Neural cell (in vitro differentiated cells): ENCODE measurements around the gene RNF13. TPM values are rescaled to one million over a fixed set of nuclear protein-coding genes. Genes with fewer than 3 reads are reported as not detected.
"Not testable (repeated sequence)": the region's sequence is repeated elsewhere in the genome, so short reads cannot be mapped to it uniquely, and the experiment has no call there.

Experiments used
- H2AFZ ChIP-seq: fragments of 200-600, 300-800 bp; sonication (generic), shearing (Covaris generic); 2 replicates; pipeline ENCODE4 v1.6.0; 2014; ENCODE audit warnings: low read depth, mild to moderate bottlenecking, antibody characterized with exemption, low read length, moderate library complexity
- H3F3A ChIP-seq: fragments of 200-600 bp; shearing (Covaris generic); 2 replicates; pipeline ENCODE4 v1.6.1; 2016; ENCODE audit warnings: mild to moderate bottlenecking, moderate library complexity, mixed read lengths, antibody characterized with exemption, low read length; ENCODE audit not compliant: insufficient read depth, poor library complexity, severe bottlenecking
- H3K27ac ChIP-seq: fragments of 200-600, 300-800 bp; sonication (generic), shearing (Covaris generic); 2 replicates; pipeline ENCODE4 v1.5.1; 2014; ENCODE audit warnings: mild to moderate bottlenecking, low read length, moderate library complexity
- H3K27me3 ChIP-seq: fragments of 300-800, 200-600 bp; sonication (generic), shearing (Covaris generic); 2 replicates; pipeline ENCODE4 v1.6.0; 2014; ENCODE audit warnings: mild to moderate bottlenecking, low read depth, low read length, moderate library complexity; ENCODE audit not compliant: insufficient read depth
- H3K36me3 ChIP-seq: fragments of 300-800, 200-600 bp; sonication (generic), shearing (Covaris generic); 2 replicates; pipeline ENCODE4 v1.5.1; 2014; ENCODE audit warnings: mild to moderate bottlenecking, antibody characterized with exemption, low read length, moderate library complexity; ENCODE audit not compliant: insufficient read depth
- H3K4me2 ChIP-seq: fragments of 300-800, 200-600 bp; sonication (generic), shearing (Covaris generic); 2 replicates; pipeline ENCODE4 v1.6.0; 2014; ENCODE audit warnings: mild to moderate bottlenecking, low read length
- H3K4me3 ChIP-seq: fragments of 300-800, 200-600 bp; sonication (generic), shearing (Covaris generic); 2 replicates; pipeline ENCODE4 v1.5.1; 2014; ENCODE audit warnings: mild to moderate bottlenecking, low read length, moderate library complexity
- H3K79me2 ChIP-seq: fragments of 200-600 bp; shearing (Covaris generic); replicated peaks from 2 replicates; pipeline ENCODE4 v1.6.0; 2014; ENCODE audit warnings: mild to moderate bottlenecking, low read length, moderate library complexity; ENCODE audit not compliant: insufficient read depth
- H3K9ac ChIP-seq: fragments of 300-800, 200-600 bp; sonication (generic), shearing (Covaris generic); 2 replicates; pipeline ENCODE4 v1.6.1; 2016; ENCODE audit warnings: mild to moderate bottlenecking, low read length, mixed read lengths
- H3K9me2 ChIP-seq: fragments of 200-600 bp; shearing (Covaris generic); 2 replicates; pipeline ENCODE4 v1.6.1; 2016; ENCODE audit warnings: mild to moderate bottlenecking, low read length, mixed read lengths; ENCODE audit not compliant: insufficient read depth
- H3K9me3 ChIP-seq: fragments of 200-600, 300-800 bp; sonication (generic), shearing (Covaris generic); 2 replicates; pipeline ENCODE4 v1.6.1; 2016; ENCODE audit warnings: mild to moderate bottlenecking, mixed run types, low read length, moderate library complexity, mixed read lengths
- H4K20me1 ChIP-seq: fragments of 200-600 bp; shearing (Covaris generic); 2 replicates; pipeline ENCODE4 v1.6.1; 2016; ENCODE audit warnings: mild to moderate bottlenecking, mixed run types; ENCODE audit not compliant: insufficient read depth
- CTCF ChIP-seq: fragments of 450-650 bp; IDR thresholded peaks from 2 replicates; pipeline ENCODE4 v1.5.1; 2014; ENCODE audit warnings: antibody characterized with exemption, mild to moderate bottlenecking, moderate library complexity; ENCODE audit not compliant: poor library complexity, severe bottlenecking
- EP300 ChIP-seq: fragments of 450-650 bp; conservative IDR thresholded peaks from 2 replicates; pipeline ENCODE4 v1.6.1; 2014; ENCODE audit warnings: antibody characterized with exemption, mild to moderate bottlenecking, moderate library complexity; ENCODE audit not compliant: poor library complexity, severe bottlenecking
- EZH2 ChIP-seq: fragments of 200-600, 300-800 bp; shearing (Covaris generic), sonication (generic); IDR thresholded peaks from 2 replicates; pipeline ENCODE4 v1.6.1; 2014; ENCODE audit warnings: antibody characterized with exemption, low read length, borderline replicate concordance, mild to moderate bottlenecking; ENCODE audit not compliant: insufficient read depth, poor library complexity, severe bottlenecking
- MXI1 ChIP-seq: fragments of 450-650 bp; conservative IDR thresholded peaks from 2 replicates; pipeline ENCODE4 v1.6.1; 2014; ENCODE audit warnings: antibody characterized with exemption, mild to moderate bottlenecking; ENCODE audit not compliant: poor library complexity, severe bottlenecking
- POLR2AphosphoS5 ChIP-seq: IDR thresholded peaks from 2 replicates; pipeline ENCODE4 v1.6.1; 2012
- RAD21 ChIP-seq: fragments of 450-650 bp; conservative IDR thresholded peaks from 2 replicates; pipeline ENCODE4 v1.6.1; 2014; ENCODE audit warnings: antibody characterized with exemption, mild to moderate bottlenecking, moderate library complexity
- REST ChIP-seq: IDR thresholded peaks from 2 replicates; pipeline ENCODE4 v1.6.1; 2012; ENCODE audit warnings: borderline replicate concordance
- SMC3 ChIP-seq: fragments of 450-650 bp; conservative IDR thresholded peaks from 2 replicates; pipeline ENCODE4 v1.6.1; 2014; ENCODE audit warnings: antibody characterized with exemption, mild to moderate bottlenecking, moderate library complexity; ENCODE audit not compliant: poor library complexity
- TAF1 ChIP-seq: IDR thresholded peaks from 2 replicates; pipeline ENCODE4 v1.6.1; 2012; ENCODE audit warnings: low read depth
- polyA plus RNA-seq: library from polyadenylated mRNA; depleted of rRNA; stranded (reverse); fragments of >200 nt; gene quantifications from 2 replicates; pipeline ENCODE4 v1.2.3, GENCODE V29; 2014

RNF13 gene
- polyA plus RNA-seq, 1 donor from 2014 or later: 52.3 TPM

- not testable (repeated sequence) for H3K4me3 ChIP-seq, H4K20me1 ChIP-seq, H3F3A ChIP-seq, H2AFZ ChIP-seq, H3K27ac ChIP-seq, H3K79me2 ChIP-seq, H3K9ac ChIP-seq, H3K9me2 ChIP-seq, H3K36me3 ChIP-seq, H3K27me3 ChIP-seq, H3K4me2 ChIP-seq, H3K9me3 ChIP-seq
These were observed 170.0 kb downstream of the RNF13 start for GRCh38 chr3:149983053-149983452.

GRCh38 chr3:149983628-149984027 lies 170.6 kb downstream of the RNF13 start:
- Histone ChIP-seq H3F3A (no peaks in the 10 kb centered on the region), H4K20me1 (no peaks in the 10 kb centered on the region), H3K9me2 (no peaks in the 10 kb centered on the region), H3K9ac (no peak overlapping the region), H3K27ac (no peak overlapping the region), H3K36me3 (no peaks in the 10 kb centered on the region), H3K4me2 (no peak overlapping the region), H3K27me3 (no peaks in the 10 kb centered on the region), H3K79me2 (no peaks in the 10 kb centered on the region), H3K4me3 (no peak overlapping the region), H3K9me3 (no peaks in the 10 kb centered on the region), H2AFZ (no peak overlapping the region)
- TF ChIP-seq SMC3 (no peak), CTCF (no peak), TAF1 (no peak)

- H3F3A ChIP-seq: no peaks in the 10 kb centered on the region
- no peak overlapping the region for H3K9ac ChIP-seq
- no peaks in the 10 kb centered on the region for H3K9me2 ChIP-seq
- no peaks in the 10 kb centered on the region for H3K79me2 ChIP-seq
- no peak overlapping the region for H3K27ac ChIP-seq
- no peak overlapping the region for H3K4me3 ChIP-seq
- H3K27me3 ChIP-seq: no peaks in the 10 kb centered on the region
- H4K20me1 ChIP-seq: no peaks in the 10 kb centered on the region
- no peak overlapping the region for H2AFZ ChIP-seq
- H3K36me3 ChIP-seq: no peaks in the 10 kb centered on the region
- H3K4me2 ChIP-seq: no peak overlapping the region
- no peak for TF ChIP-seq EZH2
- no peak for TF ChIP-seq RAD21
- no peak for TF ChIP-seq POLR2AphosphoS5
- TF ChIP-seq MXI1: no peak
- no peak for TF ChIP-seq TAF1
- TF ChIP-seq REST: no peak
- no peak for TF ChIP-seq CTCF
- TF ChIP-seq EP300: no peak
- TF ChIP-seq SMC3: no peak
- no peaks in the 10 kb centered on the region for H3K9me3 ChIP-seq
These were observed 176.3 kb downstream of the RNF13 start for GRCh38 chr3:149989307-149989706.
